ENCODE measurements around the gene LRRC23.

LRRC23 gene

GRCh38 chr12:6951551-6952120 lies 47.0 kb downstream of the LRRC23 start:
- peak overlapping the region in 1 of 2 donors; percentile 36 for H3K27ac ChIP-seq
- no peaks in the 10 kb centered on the region for H3K4me1 ChIP-seq
- TF ChIP-seq CTCF (IDR thresholded peaks at IDR 0.05): no peak
- intact Hi-C loops (cut with DNase I; ENCODE audit: low total_unique reads): no loop called here
- H3K9me3 ChIP-seq: no peaks in the 10 kb centered on the region
- no peaks in the 10 kb centered on the region for H3K27me3 ChIP-seq
- no peak for DNase-seq
- H3K36me3 ChIP-seq: peaks cover 0 to 22% (median 5%) of the 10 kb centered on the region in 3 donors
- H3K4me3 ChIP-seq: peak overlapping the region; percentile 35 to 43

DNA sequence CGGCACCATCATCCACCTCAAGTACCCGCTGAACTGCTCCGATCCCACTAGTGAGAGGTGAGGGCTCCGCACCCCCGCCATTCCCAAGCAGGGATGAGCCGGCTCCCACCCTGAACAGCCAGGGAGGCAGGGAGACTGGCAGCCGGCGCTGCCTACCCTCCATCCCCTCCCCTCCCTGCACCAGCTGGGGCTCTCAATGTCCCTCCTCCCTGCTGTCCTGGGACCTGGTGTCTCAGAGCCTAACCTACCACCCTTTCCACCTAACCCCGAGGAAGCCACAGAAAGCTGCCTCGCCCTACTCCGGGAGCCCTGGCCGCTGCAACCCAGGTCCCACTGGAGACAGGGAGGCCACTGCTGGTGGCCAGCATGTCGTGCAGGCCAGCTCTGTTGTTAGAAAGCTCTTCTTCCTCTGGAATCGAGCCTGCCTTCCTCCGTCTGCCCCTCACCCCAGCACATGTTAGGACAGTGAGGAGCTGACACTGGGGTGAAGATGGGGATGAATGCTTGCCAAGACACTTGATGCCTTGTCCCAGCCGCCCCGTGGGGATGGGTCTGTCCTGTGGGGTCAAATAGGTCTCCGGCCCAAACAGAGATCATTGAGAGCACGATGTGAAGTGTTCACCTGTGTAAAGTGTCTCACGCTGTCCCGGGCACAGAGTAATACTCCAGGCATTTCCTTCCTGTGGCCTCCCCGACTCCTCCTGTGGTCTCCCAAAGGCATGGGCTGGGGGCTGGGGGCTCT lies 47.7 kb downstream of the LRRC23 start:
- H3K4me1 ChIP-seq: no peaks in the 10 kb centered on the region
- H3K27ac ChIP-seq: no peak overlapping the region
- intact Hi-C loops (cut with DNase I; ENCODE audit: low total_unique reads): no loop called here
- H3K4me3 ChIP-seq: peak overlapping the region; percentile 35 to 43
- H3K27me3 ChIP-seq: no peaks in the 10 kb centered on the region
- TF ChIP-seq CTCF (IDR thresholded peaks at IDR 0.05): no peak
- DNase-seq: no peak
- H3K36me3 ChIP-seq: peaks cover 0 to 16% (median 0%) of the 10 kb centered on the region in 3 donors
- no peaks in the 10 kb centered on the region for H3K9me3 ChIP-seq

DNA sequence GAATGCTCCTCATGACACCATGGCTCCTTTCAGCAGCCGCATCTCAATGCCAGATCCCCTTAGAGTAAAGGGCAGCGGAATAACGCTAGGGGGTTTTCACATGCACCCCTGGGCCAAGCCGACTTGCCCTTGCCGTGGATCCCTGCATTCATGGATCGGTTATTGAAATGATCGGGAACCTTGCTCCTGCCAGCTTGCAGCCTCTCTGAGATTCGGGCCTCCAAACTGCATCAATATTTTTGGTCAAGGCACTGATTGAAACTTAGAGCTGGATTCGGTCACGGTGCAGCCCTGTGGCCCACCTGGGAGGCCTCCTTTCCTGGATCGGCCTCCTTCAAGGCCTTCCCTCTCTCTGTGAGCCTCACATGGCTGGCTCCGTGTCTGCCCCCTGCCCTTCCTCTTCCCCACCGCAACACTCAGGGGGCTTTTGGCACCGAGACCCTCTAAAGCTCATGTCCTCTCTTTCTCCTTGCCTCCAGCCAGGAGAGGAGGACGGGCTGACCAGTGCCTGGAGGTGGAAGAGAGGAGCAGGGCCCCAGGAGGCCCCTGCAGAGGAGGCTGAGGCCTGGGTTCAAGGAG lies 48.3 kb downstream of the LRRC23 start:
- Histone ChIP-seq H3K27me3 (no peaks in the 10 kb centered on the region), H3K27ac (peak overlapping the region in 1 of 2 donors; percentile 19), H3K9me3 (no peaks in the 10 kb centered on the region), H3K36me3 (peaks cover 0 to 22% (median 0%) of the 10 kb centered on the region in 3 donors), H3K4me1 (no peaks in the 10 kb centered on the region), H3K4me3 (peak overlapping the region; percentile 35 to 43)
- intact Hi-C loops (cut with DNase I; ENCODE audit: low total_unique reads): no loop called here
- no peak for DNase-seq
- no peak for TF ChIP-seq CTCF (IDR thresholded peaks at IDR 0.05)

DNA sequence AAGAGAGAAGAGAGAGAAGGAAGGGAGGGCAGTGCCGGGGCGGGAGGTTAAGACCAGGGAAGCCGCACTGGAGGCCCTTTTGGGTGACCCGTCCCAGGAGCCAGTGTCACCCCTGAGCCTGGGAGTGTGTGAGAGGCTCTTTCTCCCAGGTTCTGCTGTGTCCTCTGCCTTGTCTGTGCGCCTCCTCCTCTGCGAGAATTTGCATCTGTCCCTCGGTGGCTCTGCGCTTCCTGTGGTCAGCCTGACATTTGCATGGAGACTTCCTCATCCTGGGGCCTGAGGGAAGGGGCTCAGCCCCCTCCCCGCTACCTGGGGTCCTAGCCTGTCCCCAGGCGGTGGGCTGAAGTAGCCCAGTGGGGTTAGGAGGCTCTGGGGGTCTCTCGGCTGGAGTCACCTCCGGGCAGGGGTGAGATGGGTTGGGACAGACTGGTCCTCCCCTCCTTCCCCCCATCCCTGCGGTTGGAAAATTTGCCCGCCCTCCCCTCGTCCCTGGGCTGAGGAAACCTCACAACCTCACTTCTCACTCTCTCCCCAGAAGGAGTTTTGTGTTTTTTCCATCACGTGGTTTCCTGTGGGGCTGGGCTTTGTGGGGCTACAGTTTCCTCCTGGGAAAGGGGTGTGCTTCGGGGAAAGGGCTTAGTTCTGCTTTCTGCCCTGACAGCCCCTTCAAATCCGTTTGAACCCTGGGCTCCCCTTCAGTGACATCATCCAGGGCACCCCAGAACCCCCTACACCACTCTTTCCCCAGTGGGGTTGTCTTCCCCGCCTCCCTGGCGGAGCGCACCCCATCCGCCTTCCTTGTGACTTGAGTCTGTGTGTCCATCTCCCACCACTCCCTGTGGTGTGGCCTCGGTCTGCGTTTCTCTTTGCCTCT lies 49.1 kb downstream of the LRRC23 start:
- intact Hi-C loops (cut with DNase I; ENCODE audit: low total_unique reads): no loop called here
- peak overlapping the region; percentile 35 to 43 for H3K4me3 ChIP-seq
- H3K4me1 ChIP-seq: no peaks in the 10 kb centered on the region
- peak overlapping the region in 1 of 2 donors; percentile 19 for H3K27ac ChIP-seq
- no peaks in the 10 kb centered on the region for H3K9me3 ChIP-seq
- peak in 1 of 2 donors; percentile 65 for DNase-seq
- peaks cover 0 to 25% (median 0%) of the 10 kb centered on the region in 3 donors for H3K36me3 ChIP-seq
- no peak for TF ChIP-seq CTCF (IDR thresholded peaks at IDR 0.05)
- no peaks in the 10 kb centered on the region for H3K27me3 ChIP-seq

GRCh38 chr12:6954316-6955107 lies 49.9 kb downstream of the LRRC23 start:
- intact Hi-C loops (cut with DNase I; ENCODE audit: low total_unique reads): no loop called here
- Histone ChIP-seq H3K36me3 (peaks cover 0 to 25% (median 0%) of the 10 kb centered on the region in 3 donors), H3K4me3 (no peak overlapping the region), H3K9me3 (no peaks in the 10 kb centered on the region), H3K27ac (no peak overlapping the region), H3K4me1 (no peaks in the 10 kb centered on the region), H3K27me3 (no peaks in the 10 kb centered on the region)
- no peak for DNase-seq
- no peak for TF ChIP-seq CTCF (IDR thresholded peaks at IDR 0.05)

All from tibial artery (tissue), 4 donors.